NCI-H82 treated with DMSO at 0.1 percent for 48 hours (cell line): ENCODE measurements around the gene LRRC75B.
"Not testable (repeated sequence)": the region's sequence is repeated elsewhere in the genome, so short reads cannot be mapped to it uniquely, and the experiment has no call there.

Source experiments
- DNase-seq: peaks from one replicate; lab custom pipeline; 2025; ENCODE audit not compliant: unreplicated experiment; lab: John Stamatoyannopoulos, UW

The LRRC75B gene

DNA sequence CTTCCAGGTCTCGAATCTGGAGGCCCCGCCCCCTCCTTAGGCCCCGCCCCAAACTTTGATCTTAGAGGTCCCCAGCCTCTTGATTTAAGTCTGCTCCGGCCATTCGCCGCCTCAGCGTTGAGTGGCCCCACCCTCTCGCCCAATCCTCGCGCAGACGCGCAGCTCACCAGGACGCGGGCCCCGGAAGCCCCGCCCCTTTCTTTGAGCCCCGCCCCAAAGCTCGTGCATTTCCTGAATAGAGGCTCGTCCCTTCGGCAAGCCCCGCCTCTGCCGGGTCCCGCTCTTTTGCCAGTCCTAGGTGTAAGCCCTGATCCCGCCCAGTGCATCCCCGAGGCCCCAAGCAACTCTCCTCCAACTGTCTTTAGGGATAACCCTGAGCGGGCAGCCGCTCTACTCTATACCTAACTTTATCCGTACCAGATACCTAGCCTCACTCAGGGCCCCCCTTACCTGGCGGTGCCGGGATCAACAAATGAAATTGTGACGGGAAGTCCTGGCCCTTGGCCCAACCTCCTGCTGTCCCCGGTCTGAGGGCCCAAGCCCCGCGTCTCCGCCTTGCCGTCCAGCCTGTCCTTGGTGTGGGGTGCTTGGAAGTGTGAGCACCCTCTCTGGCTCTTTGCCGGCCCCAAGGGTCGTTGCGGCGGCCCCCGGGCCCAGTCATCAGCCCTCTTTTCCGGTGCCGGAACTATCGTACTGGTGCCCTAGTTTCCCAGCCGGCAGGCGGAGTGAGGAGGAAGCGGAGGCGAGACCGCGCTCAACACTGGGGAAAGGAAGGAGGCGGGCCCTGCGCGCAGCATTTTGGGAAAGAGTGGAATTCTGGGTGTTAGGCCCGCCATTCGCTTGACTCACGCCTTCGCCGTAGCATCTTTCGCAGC, 37.5 kb downstream of the LRRC75B start, which contains the start of gene SNRPD3:
Gene SNRPD3 (plus strand): TSS at position 835 of the 875 bp plus-strand sequence. CDS start 1,676 bp downstream, outside the sequence.
- peak; percentile 91 for DNase-seq

GRCh38 chr22:24554313-24555164, 38.3 kb downstream of the LRRC75B start, which contains the start of gene GUCD1:
Gene GUCD1 (minus strand): TSS chr22:24555138. CDS start chr22:24554991, 147 bp downstream.
- DNase-seq: no peak

- DNase-seq: no peak
These were observed 39.1 kb downstream of the LRRC75B start for GRCh38 chr22:24553597-24554312.

DNA sequence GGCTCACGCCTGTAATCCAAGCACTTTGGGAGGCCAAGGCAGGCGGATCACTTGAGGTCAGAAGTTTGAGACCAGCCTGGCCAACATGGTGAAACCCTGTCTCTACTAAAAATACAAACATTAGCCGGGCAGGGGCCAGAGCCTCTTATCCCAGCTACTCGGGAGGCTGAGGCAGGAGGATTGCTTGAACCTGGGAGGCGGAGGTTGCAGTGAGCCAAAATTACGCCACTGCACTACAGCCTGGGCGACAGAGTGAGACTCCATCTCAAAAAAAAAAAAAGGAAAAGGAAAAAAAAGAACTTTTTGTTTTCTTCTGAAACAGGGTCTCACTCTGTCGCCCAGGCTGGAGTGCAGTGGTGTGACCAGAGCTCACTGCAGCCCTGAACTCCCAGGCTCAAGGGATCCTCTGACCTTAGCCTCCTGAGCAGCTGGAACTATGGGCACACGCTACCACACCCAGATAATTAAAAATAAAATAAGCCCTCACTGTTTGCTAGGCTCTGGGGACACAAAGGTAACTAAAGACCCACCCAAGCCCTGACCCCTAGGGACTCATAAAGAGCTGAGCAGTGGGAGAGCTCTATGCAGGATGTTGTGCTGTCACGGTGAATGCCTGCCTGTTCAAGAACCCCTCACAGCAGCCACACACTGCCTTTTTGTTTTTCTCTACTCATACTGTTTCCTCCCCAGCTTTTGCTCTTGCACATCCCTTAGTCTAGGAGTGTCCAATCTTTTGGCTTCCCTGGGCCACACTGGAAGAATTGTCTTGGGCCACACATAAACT, 40.2 kb downstream of the LRRC75B start:
- not testable (repeated sequence) for DNase-seq

- no peak for DNase-seq
These were observed 41.9 kb downstream of the LRRC75B start for GRCh38 chr22:24550902-24551435.

DNA sequence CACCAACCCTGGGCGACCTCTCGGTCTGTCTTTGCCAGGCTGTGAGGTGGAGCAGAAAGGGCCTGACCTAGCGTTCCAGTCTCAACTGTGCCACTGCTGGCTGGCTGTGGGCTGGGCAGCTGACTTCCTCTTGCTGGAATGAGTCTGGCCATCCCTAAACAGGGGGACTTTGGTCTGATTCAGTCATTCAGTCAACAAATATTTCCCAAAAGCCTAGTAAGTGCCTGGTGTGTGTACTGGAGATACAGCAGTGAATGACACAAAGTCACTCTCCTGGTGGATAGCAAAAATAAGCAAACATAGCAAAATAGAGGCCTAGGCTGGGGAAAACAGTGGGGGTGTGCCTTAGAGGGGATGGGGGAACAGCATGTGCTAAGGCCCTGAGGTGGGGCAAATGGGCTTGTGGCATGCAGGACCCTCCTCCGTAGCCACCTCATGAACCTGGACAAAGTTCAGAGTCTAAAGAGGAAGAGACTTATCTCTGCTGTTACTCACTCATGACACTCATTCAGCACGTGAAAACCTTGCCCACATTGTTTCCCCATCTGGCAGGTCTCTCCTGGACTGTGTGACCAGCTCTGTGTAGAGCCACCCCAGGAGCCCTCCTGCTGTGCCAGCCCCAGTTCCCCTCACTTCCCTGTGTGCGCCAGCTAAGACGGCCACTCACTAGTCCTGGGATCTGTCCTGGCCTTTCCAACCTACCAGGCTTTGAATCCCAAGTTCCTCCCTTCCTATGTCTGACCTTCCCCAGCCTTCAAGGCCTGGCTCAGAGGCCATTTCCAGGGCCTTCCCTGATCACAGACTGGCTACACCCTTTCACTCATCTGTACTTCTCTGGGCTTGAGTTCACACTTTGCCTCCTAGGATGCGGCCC, 42.6 kb downstream of the LRRC75B start:
- no peak for DNase-seq

DNA sequence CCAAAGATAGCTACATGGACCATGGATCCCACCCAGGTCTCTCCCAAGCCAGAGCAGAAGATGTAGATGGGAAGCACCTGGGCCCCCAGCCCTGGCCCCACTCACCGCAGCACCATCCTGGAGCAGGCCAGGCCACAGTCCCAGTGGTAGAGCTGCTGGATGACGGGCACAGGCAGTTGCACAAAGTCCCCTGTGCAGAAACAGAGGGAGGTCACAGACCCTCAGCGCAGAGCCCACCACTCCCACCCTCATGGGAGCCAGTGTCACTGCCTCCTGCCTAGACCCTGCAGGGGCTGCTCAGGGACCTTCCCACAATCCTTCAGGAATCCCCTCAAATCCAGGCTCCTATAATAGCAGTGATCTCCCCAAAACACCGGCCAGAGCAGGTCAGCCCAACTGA, 44.1 kb downstream of the LRRC75B start:
- no peak for DNase-seq

GRCh38 chr22:24543679-24544243, 49.1 kb downstream of the LRRC75B start:
- no peak for DNase-seq

DNA sequence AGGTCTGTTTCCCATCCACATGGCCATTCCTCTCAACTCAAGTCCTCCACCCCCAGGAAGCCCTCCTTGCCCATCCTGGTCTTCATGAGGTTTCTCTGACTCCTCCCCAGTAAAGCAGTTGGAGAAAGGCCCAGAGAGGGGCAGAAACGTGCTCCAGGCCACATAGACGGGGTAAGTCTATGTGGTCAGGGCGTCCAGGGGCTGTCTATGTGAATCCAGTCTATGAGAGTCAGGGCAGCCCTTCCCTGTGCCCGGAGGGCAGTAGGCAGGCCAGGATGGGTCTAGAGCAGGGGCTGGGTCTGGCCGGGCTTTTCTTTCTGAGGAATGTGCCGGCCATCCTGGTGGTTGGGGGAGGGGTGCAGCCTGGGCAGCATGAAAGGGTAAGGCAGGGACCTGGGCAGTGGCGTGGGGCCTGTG, 49.7 kb downstream of the LRRC75B start:
- DNase-seq: no peak

- no peak for DNase-seq
These were observed 50.2 kb downstream of the LRRC75B start for GRCh38 chr22:24542641-24543040.

- DNase-seq: no peak
These were observed 51.0 kb downstream of the LRRC75B start for GRCh38 chr22:24541681-24542515.

DNA sequence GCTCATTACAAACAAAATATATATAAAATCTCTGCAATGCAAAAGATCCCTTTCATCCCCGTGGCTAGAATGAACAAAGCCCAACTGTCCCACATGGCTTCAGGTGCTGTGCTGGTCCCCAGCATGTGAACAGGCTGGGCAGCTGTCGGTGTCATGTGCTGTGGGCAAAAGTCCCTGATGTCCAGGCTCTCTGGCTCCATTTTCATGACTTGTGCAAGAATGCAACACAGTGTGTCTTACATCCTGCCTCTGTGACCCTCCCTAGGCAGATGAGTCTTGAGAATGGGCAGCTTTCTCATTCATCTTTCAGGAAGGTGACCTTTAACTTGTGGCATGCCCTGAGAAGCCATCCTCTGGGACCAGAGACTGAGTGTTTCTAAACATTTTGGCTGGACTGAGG, 52.4 kb downstream of the LRRC75B start:
- no peak for DNase-seq

DNA sequence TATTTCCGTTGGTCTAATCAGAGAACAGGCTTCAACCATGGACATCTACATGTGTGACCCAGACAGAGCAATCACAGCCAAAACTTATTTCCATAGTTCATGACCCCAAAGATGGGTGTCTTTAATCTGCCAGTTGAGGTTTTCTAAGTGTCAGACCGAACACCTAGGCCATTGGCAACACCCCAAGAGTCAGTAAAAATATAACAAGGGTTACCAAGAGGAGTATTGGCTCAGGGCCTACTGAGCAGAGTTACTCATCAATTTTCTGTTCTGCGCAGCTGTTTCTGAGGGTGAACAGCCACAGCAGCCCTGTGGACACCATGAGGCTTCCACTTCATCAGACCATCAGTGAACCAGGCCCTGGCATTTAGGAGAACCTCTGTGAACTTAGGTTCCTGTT, 56.8 kb downstream of the LRRC75B start:
- DNase-seq: no peak
